HG03432 (cell line): Measurements from ENCODE around the gene CREB3L2.
"Not testable (repeated sequence)": the region's sequence is repeated elsewhere in the genome, so short reads cannot be mapped to it uniquely, and the experiment has no call there.

Experiments used
- ATAC-seq: cut with Tn5 transposase; IDR thresholded peaks from one replicate; pipeline ENCODE4 v1.9.1; 2021; ENCODE audit warnings: mild to moderate bottlenecking, moderate library complexity; ENCODE audit not compliant: unreplicated experiment

Gene CREB3L2

GRCh38 chr7:137970253-137970975, 31.5 kb downstream of the CREB3L2 start:
- ATAC-seq, result no peak

- no peak for ATAC-seq
Measured at GRCh38 chr7:137969828-137970227, 32.1 kb downstream of the CREB3L2 start.

- no peak for ATAC-seq
Measured at GRCh38 chr7:137968890-137969289, 33.0 kb downstream of the CREB3L2 start.

GRCh38 chr7:137968339-137968738, 33.5 kb downstream of the CREB3L2 start:
- not testable (repeated sequence) for ATAC-seq

GRCh38 chr7:137967143-137968018, 34.5 kb downstream of the CREB3L2 start:
- ATAC-seq, result no peak

GRCh38 chr7:137966641-137967142, 35.2 kb downstream of the CREB3L2 start:
- ATAC-seq, result no peak

GRCh38 chr7:137965942-137966640, 35.8 kb downstream of the CREB3L2 start:
- no peak for ATAC-seq

- ATAC-seq, result no peak
Measured at GRCh38 chr7:137964824-137965545, 36.9 kb downstream of the CREB3L2 start.

GRCh38 chr7:137962875-137963507, 38.9 kb downstream of the CREB3L2 start:
- no peak for ATAC-seq

GRCh38 chr7:137962491-137962874, 39.4 kb downstream of the CREB3L2 start:
- no peak for ATAC-seq

- ATAC-seq, result peak; percentile 85
Measured at GRCh38 chr7:137961200-137962177, 40.4 kb downstream of the CREB3L2 start.

GRCh38 chr7:137960020-137960419, 41.9 kb downstream of the CREB3L2 start:
- no peak for ATAC-seq

- ATAC-seq, result peak; percentile 37
Measured at GRCh38 chr7:137958470-137959431, 43.1 kb downstream of the CREB3L2 start.

GRCh38 chr7:137957887-137958286, 44.0 kb downstream of the CREB3L2 start:
- ATAC-seq, result no peak

GRCh38 chr7:137956591-137956990, 45.3 kb downstream of the CREB3L2 start:
- ATAC-seq, result no peak

GRCh38 chr7:137956183-137956582, 45.7 kb downstream of the CREB3L2 start:
- ATAC-seq, result no peak

GRCh38 chr7:137954614-137955013, 47.3 kb downstream of the CREB3L2 start:
- ATAC-seq, result no peak
